OCI-LY1 (cell line): Measurements from ENCODE around the gene C12orf43.

Experiments used
- EZH2 ChIP-seq: fragments of 200-600 bp; sonication (generic), shearing (Covaris generic); IDR thresholded peaks from 2 replicates; pipeline ENCODE4 v1.8.0; 2017; ENCODE audit warnings: borderline replicate concordance, mixed run types, mild to moderate bottlenecking, antibody characterized with exemption, low read length, moderate library complexity, mixed read lengths
- TF ChIP-seq, protein P1 (sequence below): fragments of 200-600 bp; sonication (generic), shearing (Covaris generic); IDR thresholded peaks from 2 replicates; pipeline ENCODE4 v1.5.1; 2017; ENCODE audit warnings: mild to moderate bottlenecking, antibody characterized with exemption, low read length, moderate library complexity, mixed read lengths

DNA sequence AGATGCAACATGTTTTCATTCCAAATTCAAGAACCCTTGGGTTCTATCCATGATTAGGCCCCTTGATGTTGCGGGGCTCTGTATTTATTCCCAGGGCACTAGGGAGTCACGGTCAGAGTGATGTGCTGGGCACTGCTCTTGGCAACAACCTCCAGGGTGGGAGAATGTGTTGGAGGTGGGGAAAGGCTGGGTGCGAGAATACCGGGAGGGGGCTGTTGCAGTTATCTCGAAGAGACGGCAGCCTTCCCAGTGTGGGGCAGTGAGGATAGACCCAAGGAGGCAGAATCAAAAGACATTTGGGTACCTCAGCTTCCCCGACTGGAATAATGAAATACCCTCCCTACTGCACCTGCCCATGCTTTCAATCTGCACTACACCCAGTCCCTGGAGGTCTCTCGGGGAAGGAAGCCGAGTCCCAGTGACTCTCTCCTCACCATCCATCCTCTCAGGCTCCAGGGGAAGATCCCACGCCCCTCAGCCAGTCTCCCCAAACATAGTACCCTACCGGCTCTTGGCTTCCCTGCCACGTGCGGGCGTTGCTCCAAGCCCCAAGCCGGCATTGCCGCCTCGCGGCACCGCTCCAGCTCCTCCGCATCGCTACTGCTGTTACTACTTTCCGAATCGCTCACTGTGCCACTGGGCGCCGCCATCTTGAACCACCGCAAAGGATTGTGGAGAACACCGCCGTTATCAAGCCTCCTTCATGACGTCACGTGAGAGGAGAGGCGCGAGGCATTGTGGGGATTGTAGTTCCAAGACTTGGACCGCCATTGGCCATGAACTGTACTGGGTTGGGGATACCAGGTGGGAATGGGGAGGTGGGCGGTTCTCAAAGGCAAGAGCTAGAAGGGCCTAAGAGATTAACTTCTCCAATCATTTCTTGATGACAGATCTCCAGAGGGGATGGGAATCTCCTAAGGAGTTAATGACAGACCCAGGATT lies at the start of gene C12orf43:
- TF ChIP-seq, protein P1, sequence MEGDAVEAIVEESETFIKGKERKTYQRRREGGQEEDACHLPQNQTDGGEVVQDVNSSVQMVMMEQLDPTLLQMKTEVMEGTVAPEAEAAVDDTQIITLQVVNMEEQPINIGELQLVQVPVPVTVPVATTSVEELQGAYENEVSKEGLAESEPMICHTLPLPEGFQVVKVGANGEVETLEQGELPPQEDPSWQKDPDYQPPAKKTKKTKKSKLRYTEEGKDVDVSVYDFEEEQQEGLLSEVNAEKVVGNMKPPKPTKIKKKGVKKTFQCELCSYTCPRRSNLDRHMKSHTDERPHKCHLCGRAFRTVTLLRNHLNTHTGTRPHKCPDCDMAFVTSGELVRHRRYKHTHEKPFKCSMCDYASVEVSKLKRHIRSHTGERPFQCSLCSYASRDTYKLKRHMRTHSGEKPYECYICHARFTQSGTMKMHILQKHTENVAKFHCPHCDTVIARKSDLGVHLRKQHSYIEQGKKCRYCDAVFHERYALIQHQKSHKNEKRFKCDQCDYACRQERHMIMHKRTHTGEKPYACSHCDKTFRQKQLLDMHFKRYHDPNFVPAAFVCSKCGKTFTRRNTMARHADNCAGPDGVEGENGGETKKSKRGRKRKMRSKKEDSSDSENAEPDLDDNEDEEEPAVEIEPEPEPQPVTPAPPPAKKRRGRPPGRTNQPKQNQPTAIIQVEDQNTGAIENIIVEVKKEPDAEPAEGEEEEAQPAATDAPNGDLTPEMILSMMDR, result no peak
- no peak for TF ChIP-seq EZH2
